Effector memory CD8-positive, alpha-beta T cell (primary cell): Measurements from ENCODE around the gene ACAA1.

Experiments
- ATAC-seq: fragments of 150-1000 bp; cut with Tn5 transposase; replicated peaks from 2 replicates; pipeline ENCODE4 v1.10.0; 2021; ENCODE audit warnings: mild to moderate bottlenecking, moderate library complexity
- DNase-seq, 3 experiments: peaks; one replicate each; pipeline ENCODE4 v3.0.0; 2021
- H3K27ac Mint-ChIP-seq, 2 donors: one replicate each; pipeline ENCODE4 v1.8.0; 2022; ENCODE audit warnings: mild to moderate bottlenecking in 2 of 2, mixed read lengths in 2 of 2, moderate library complexity in 2 of 2
- H3K27me3 Mint-ChIP-seq, 2 donors: one replicate each; pipeline ENCODE4 v1.8.0; 2022; ENCODE audit warnings: mixed read lengths in 2 of 2
- H3K36me3 Mint-ChIP-seq: one replicate; pipeline ENCODE4 v1.8.0; 2022; ENCODE audit warnings: mild to moderate bottlenecking, moderate library complexity, mixed read lengths; ENCODE audit not compliant: insufficient read depth
- H3K4me1 Mint-ChIP-seq, 2 donors: one replicate each; pipeline ENCODE4 v1.8.0; 2022; ENCODE audit warnings: low read depth in 2 of 2, mixed read lengths in 2 of 2
- H3K4me3 Mint-ChIP-seq, 2 donors: one replicate each; pipeline ENCODE4 v1.8.0; 2022; ENCODE audit warnings: mild to moderate bottlenecking in 2 of 2, mixed read lengths in 2 of 2, moderate library complexity in 2 of 2
- H3K9me3 Mint-ChIP-seq, 2 donors: one replicate each; pipeline ENCODE4 v1.8.0; 2022; ENCODE audit warnings: mixed read lengths in 2 of 2

ACAA1 gene

DNA sequence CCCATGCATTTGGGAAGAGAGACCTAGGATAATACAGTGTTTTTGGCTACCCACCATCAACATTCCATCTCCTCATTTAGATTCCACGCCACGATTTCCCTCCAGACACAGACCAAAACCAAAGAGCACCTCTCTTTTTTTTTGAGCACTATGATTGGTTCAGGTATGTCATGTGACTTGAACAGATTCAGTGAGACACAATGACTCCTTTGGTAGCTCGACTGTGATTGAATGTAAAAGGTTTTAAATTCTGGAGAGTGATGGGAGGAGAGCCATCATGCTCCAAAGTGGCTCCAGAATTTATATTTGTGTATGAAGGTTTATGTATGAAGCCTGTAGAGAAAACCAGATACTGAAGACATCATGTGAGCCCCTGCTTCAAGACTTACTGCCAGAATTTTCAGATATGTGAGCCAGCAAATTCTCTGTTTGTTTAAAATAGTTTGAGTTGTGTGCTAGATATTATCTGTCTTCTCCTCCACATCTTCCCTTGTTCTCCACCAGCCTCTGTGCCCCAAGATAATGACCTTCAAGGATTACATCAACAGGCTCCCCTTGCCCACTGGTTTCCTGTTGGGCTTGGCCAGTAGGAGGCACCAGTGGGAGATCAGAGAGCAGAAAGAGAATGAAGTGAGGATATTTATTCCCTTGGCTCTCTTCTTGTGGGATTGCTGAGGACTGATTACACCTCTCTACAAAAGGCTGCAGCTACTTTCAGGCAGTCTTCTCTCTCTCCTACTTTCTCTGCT, 14.0 kb upstream of the ACAA1 start:
- Mint-ChIP-seq H3K27me3 (no peaks in the 10 kb centered on the region), H3K27ac (peak overlapping the region; percentile 91 to 92), H3K4me1 (peaks cover 13 to 19% of the 10 kb centered on the region in 2 donors), H3K36me3 (peaks cover 4% of the 10 kb centered on the region), H3K9me3 (peaks cover 0 to 11% of the 10 kb centered on the region in 2 donors), H3K4me3 (peak overlapping the region in 1 of 2 donors; percentile 58)
- ATAC-seq (no peak), DNase-seq (no peak)

DNA sequence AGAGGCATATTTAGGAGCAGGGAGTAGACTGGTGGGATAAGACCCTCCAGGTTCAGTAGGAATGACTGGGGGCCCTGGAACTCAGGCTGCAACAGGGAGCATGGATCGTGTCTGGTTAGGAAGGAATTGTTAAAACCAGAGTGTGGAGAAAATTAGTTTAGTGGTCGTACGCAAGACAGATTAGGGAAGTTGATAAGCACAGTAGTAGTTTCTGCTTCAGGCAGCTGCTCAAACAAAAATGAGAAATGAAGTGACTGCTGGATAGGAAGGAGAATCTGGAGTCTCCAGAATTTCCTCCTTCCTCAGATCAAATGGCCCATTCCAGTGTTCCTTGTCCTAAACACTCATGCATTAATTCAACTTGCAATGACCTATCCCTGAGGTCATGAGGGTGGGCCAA, 12.8 kb upstream of the ACAA1 start:
- Mint-ChIP-seq H3K4me3 (no peak overlapping the region), H3K4me1 (peaks cover 13 to 19% of the 10 kb centered on the region in 2 donors), H3K9me3 (peaks cover 0 to 12% of the 10 kb centered on the region in 2 donors), H3K27me3 (no peaks in the 10 kb centered on the region), H3K36me3 (peaks cover 4% of the 10 kb centered on the region), H3K27ac (peak overlapping the region in 1 of 2 donors; percentile 9)
- DNase-seq: no peak
- no peak for ATAC-seq

DNA sequence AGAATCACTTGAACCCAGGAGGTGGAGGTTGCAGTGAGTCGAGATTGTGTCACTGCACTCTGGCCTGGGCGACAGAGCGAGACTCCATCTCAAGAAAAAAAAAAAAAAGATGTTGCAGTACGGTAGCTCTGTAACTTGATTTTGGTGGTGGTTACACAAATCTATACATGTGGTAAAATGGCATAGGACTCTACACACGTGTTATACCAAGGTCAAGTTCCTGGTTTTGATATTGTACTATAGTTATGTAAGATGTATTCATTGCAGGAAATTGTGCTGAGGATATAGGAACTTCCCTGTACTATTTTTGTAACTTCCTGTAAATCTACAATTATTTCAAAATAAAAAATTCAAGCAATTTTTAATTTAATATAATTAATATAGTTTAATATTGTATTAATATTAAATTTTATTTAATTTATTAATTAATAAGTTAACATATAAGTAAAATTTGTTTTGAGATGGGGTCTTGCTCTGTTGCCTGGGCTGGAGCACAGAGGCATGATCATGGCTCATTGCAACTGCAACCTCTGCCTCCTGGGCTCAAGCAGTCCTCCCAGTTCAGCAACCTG, 11.5 kb upstream of the ACAA1 start:
- no peak overlapping the region for H3K27ac Mint-ChIP-seq

DNA sequence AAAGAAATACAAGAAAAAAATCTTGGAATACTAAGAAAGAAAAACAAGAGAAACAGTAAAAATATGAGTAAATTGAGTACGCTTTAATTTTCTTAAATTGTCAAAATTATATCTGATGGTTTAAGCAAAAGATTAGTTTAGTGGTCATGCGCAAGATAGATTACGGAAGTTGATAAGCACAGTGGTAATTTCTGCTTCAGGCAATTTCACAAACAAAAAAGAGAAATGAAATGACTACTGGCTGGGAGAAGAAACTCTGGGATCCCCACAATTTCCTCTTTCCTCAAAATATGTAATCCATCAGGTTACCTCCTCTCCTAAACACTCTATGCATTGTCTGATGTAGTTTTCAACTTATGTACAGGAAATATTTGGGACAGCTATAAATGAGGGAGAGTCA, 10.5 kb upstream of the ACAA1 start:
- peaks cover 11 to 16% of the 10 kb centered on the region in 2 donors for H3K4me1 Mint-ChIP-seq
- peaks cover 0 to 12% of the 10 kb centered on the region in 2 donors for H3K9me3 Mint-ChIP-seq
- peaks cover 8% of the 10 kb centered on the region for H3K36me3 Mint-ChIP-seq
- H3K27me3 Mint-ChIP-seq: no peaks in the 10 kb centered on the region
- DNase-seq (no peak), ATAC-seq (no peak)
- no peak overlapping the region for H3K27ac Mint-ChIP-seq
- no peak overlapping the region for H3K4me3 Mint-ChIP-seq

More for the DNA sequence above, 11.5 kb upstream of the ACAA1 start:
- ATAC-seq (no peak), DNase-seq (no peak)
- Mint-ChIP-seq H3K4me1 (peaks cover 13 to 19% of the 10 kb centered on the region in 2 donors), H3K36me3 (peaks cover 4% of the 10 kb centered on the region), H3K9me3 (peaks cover 0 to 12% of the 10 kb centered on the region in 2 donors), H3K4me3 (no peak overlapping the region), H3K27me3 (no peaks in the 10 kb centered on the region)

DNA sequence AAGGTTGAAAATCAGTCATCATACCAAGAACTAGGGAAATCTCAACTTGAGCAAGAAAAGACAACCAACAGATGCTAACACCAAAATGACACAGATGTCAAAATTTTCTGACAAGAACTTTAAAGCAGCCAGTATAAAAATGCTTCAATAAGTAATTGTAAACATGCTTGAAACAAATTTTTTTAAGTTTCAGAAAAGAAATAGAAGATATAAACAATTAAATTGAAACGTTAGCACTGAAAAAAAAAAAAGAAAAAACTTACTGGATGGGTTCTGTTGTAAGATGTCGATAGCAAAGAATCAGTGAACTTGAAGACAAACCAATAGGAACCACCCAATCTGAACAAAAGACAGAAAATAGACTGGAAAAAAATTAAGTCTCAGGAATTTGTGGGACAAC, 9.6 kb upstream of the ACAA1 start:
- Mint-ChIP-seq H3K4me1 (peaks cover 10% of the 10 kb centered on the region in 2 donors), H3K4me3 (no peak overlapping the region), H3K27me3 (no peaks in the 10 kb centered on the region), H3K27ac (peak overlapping the region in 1 of 2 donors; percentile 11), H3K36me3 (peaks cover 15% of the 10 kb centered on the region), H3K9me3 (peaks cover 0 to 12% of the 10 kb centered on the region in 2 donors)
- ATAC-seq (no peak), DNase-seq (no peak)

DNA sequence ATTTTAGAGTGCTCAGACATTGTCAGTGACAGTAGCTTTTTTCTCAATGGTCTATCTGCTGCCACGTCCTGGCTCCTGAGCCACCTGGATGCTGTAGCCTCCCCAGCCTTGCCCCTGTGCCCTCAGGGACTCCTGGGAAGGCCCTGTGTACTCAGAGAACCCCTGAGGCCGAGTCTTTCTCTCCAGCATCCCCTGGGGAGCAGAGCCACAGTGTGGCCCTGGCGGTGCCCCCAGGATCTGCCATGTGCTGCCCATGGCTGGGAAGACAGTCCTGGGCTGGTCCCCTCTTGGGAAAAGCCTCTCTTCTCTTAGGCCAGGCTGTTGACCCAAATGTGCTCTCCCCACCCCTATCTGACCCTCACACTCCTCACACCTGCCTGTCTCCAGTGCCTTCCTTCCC, 6.6 kb upstream of the ACAA1 start:
- H3K27me3 Mint-ChIP-seq: no peaks in the 10 kb centered on the region
- ATAC-seq (no peak), DNase-seq (no peak)
- H3K9me3 Mint-ChIP-seq: peaks cover 0 to 12% of the 10 kb centered on the region in 2 donors
- no peak overlapping the region for H3K4me3 Mint-ChIP-seq
- no peak overlapping the region for H3K27ac Mint-ChIP-seq
- peaks cover 26% of the 10 kb centered on the region for H3K36me3 Mint-ChIP-seq
- peaks cover 13 to 24% of the 10 kb centered on the region in 2 donors for H3K4me1 Mint-ChIP-seq

DNA sequence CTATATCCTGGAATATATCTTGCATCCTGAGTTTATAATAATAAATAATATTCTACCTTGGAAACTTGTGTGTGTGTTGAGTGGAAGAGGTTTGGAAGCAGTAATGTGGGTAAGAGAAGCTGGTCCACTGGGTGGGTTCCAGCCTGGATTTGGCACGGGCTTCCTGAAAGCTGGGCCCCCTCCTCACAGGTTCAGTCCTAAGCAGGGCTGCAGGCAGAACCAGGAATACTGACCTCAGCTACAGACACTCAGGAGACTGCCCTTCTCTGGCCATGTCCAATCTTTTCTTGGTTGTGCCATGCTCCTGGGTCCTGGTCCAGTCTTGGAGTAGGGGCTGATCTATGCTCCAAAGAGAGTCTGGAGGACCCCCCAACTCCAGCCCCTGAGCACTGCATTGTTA, 6.0 kb upstream of the ACAA1 start:
- peaks cover 0 to 12% of the 10 kb centered on the region in 2 donors for H3K9me3 Mint-ChIP-seq
- peaks cover 18 to 29% of the 10 kb centered on the region in 2 donors for H3K4me1 Mint-ChIP-seq
- no peak overlapping the region for H3K27ac Mint-ChIP-seq
- ATAC-seq: no peak
- H3K27me3 Mint-ChIP-seq: no peaks in the 10 kb centered on the region
- no peak for DNase-seq
- no peak overlapping the region for H3K4me3 Mint-ChIP-seq
- peaks cover 27% of the 10 kb centered on the region for H3K36me3 Mint-ChIP-seq

DNA sequence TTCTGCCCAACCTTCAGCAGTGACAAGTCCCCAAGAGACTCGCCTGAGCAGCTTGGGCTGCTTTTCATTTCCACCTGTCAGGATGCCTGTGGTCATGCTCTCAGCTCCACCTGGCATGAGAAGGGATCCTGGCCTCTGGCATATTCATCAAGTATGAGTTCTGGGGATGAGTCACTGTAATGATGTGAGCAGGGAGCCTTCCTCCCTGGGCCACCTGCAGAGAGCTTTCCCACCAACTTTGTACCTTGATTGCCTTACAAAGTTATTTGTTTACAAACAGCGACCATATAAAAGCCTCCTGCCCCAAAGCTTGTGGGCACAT, 5.0 kb upstream of the ACAA1 start:
- H3K27ac Mint-ChIP-seq: peak overlapping the region; percentile 53 to 73
- peaks cover 0 to 10% of the 10 kb centered on the region in 2 donors for H3K9me3 Mint-ChIP-seq
- no peak for ATAC-seq
- no peak for DNase-seq
- H3K36me3 Mint-ChIP-seq: peaks cover 29% of the 10 kb centered on the region
- no peak overlapping the region for H3K4me3 Mint-ChIP-seq
- H3K27me3 Mint-ChIP-seq: no peaks in the 10 kb centered on the region
- H3K4me1 Mint-ChIP-seq: peaks cover 25 to 38% of the 10 kb centered on the region in 2 donors

DNA sequence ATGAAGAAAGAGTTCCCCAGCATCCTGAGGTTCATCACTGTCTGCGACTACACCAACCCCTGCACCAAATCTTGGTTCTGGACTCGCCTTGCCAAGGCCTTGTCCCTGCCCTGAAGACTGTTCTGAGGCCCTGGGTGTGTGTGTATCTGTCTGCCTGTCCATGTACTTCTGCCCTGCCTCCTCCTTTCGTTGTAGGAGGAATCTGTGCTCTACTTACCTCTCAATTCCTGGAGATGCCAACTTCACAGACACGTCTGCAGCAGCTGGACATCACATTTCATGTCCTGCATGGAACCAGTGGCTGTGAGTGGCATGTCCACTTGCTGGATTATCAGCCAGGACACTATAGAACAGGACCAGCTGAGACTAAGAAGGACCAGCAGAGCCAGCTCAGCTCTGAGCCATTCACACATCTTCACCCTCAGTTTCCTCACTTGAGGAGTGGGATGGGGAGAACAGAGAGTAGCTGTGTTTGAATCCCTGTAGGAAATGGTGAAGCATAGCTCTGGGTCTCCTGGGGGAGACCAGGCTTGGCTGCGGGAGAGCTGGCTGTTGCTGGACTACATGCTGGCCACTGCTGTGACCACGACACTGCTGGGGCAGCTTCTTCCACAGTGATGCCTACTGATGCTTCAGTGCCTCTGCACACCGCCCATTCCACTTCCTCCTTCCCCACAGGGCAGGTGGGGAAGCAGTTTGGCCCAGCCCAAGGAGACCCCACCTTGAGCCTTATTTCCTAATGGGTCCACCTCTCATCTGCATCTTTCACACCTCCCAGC, 4.4 kb upstream of the ACAA1 start:
- no peak for ATAC-seq
- peaks cover 31% of the 10 kb centered on the region for H3K36me3 Mint-ChIP-seq
- H3K4me1 Mint-ChIP-seq: peaks cover 26 to 39% of the 10 kb centered on the region in 2 donors
- peak overlapping the region in 1 of 2 donors; percentile 92 for H3K4me3 Mint-ChIP-seq
- DNase-seq: no peak
- H3K27me3 Mint-ChIP-seq: no peaks in the 10 kb centered on the region
- H3K27ac Mint-ChIP-seq: peak overlapping the region; percentile 73 to 90
- H3K9me3 Mint-ChIP-seq: peaks cover 0 to 5% of the 10 kb centered on the region in 2 donors

DNA sequence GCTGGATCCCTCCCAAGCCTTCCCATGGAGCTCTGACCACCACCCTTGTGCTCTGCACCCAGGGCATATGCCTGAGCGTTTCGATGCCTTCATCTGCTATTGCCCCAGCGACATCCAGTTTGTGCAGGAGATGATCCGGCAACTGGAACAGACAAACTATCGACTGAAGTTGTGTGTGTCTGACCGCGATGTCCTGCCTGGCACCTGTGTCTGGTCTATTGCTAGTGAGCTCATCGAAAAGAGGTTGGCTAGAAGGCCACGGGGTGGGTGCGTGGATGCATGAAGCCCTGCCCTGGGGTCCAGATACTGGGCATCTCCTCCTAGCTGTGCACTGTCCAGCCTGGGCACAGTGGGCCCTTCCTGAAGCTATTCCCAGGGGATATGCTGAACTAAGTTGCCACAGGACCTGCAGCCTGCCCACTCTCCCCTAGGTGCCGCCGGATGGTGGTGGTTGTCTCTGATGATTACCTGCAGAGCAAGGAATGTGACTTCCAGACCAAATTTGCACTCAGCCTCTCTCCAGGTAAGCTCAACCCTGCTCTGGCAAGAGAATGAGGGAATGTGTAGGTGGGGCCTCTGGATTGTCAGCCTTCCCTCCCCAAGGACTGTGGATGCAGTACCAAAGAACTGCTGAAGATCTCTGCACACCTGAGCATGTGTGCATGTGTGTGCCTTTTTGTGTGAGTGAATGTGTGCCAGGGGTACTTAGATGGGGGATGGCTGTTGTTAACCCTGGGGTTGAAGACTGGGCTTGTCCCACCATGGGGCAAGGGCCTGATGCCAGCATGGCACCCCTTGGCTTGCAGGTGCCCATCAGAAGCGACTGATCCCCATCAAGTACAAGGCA, 3.6 kb upstream of the ACAA1 start:
- Mint-ChIP-seq H3K27me3 (no peaks in the 10 kb centered on the region), H3K36me3 (peaks cover 39% of the 10 kb centered on the region), H3K27ac (peak overlapping the region; percentile 52 to 90), H3K4me3 (peak overlapping the region; percentile 92 to 97), H3K9me3 (no peaks in the 10 kb centered on the region), H3K4me1 (peaks cover 34 to 47% of the 10 kb centered on the region in 2 donors)
- no peak for DNase-seq
- ATAC-seq: no peak

DNA sequence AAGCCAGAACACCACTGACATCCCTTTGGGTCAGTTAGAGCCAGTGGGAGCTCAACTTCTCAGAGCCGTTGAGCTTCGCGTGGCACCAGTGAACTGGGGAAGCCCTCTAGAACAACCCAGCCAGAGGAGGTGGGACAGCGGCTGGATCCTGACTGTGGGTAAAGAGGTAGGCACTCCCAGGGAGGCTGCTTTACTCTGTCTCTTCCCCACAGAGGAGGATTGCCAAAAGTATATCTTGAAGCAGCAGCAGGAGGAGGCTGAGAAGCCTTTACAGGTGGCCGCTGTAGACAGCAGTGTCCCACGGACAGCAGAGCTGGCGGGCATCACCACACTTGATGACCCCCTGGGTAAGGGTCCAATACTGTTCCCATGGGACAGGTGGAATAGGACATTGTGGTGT, 2.7 kb upstream of the ACAA1 start:
- Mint-ChIP-seq H3K9me3 (no peaks in the 10 kb centered on the region), H3K27me3 (no peaks in the 10 kb centered on the region), H3K4me3 (peak overlapping the region; percentile 92 to 97), H3K4me1 (peaks cover 41 to 52% of the 10 kb centered on the region in 2 donors), H3K36me3 (peaks cover 39% of the 10 kb centered on the region), H3K27ac (peak overlapping the region; percentile 90 to 93)
- DNase-seq (no peak), ATAC-seq (no peak)

DNA sequence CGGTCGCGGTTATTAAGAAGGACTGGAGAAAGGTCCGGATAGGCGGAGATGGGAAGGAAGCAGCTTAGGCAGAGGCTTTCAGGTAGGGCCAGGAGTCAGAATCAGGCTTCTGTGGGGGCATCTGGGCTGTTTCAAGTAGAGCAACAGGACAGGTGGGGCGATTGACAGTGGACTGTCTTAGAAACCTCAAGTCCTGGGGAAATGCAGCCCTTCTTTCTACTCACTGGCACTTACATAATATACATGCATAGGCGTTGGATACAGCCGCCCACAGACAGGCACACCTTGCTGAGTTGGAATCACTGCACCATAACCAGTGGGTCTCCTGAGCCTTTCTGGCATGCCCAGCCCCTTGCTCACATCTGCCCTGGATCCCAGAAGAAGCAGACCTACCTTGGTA, 2.3 kb upstream of the ACAA1 start:
- no peak for ATAC-seq
- peak overlapping the region; percentile 90 to 93 for H3K27ac Mint-ChIP-seq
- peaks cover 39% of the 10 kb centered on the region for H3K36me3 Mint-ChIP-seq
- no peak for DNase-seq
- peak overlapping the region; percentile 92 to 97 for H3K4me3 Mint-ChIP-seq
- no peaks in the 10 kb centered on the region for H3K9me3 Mint-ChIP-seq
- H3K27me3 Mint-ChIP-seq: no peaks in the 10 kb centered on the region
- peaks cover 44 to 54% of the 10 kb centered on the region in 2 donors for H3K4me1 Mint-ChIP-seq
